K562 (cell line): ENCODE results near the gene FAM89B. TPM values are rescaled to one million over a fixed set of nuclear protein-coding genes. Genes with fewer than 3 reads are reported as not detected.

ENCODE experiments used
- ESRRB ChIP-seq: fragments of 250-450 bp; sonication (Bioruptor Pico); IDR thresholded peaks from 2 replicates; pipeline ENCODE4 v1.5.0; 2020; ENCODE audit warnings: mild to moderate bottlenecking, moderate library complexity, borderline replicate concordance
- HNRNPK ChIP-seq: fragments of 200-400 bp; formaldehyde crosslinking; IDR thresholded peaks from one replicate; pipeline ENCODE4 v1.6.1; 2018; ENCODE audit warnings: mild to moderate bottlenecking, low read depth, low read length; ENCODE audit not compliant: poor library complexity, severe bottlenecking
- NR2C2 ChIP-seq, 2 experiments: fragments of 200-800 bp in 1 of 2; sonication (Bioruptor generic) in 1 of 2; sonication (generic) in 1 of 2; formaldehyde crosslinking in 1 of 2; IDR thresholded peaks; 2 replicates each; pipeline versions ENCODE4 v1.6.1 to v1.8.0; 2016 to 2022; ENCODE audit warnings: mild to moderate bottlenecking in 1 of 2, missing compliant biosample characterization in 1 of 2, missing genetic modification characterization in 1 of 2, missing genetic modification reagents in 1 of 2
- PHTF2 ChIP-seq: fragments of 250-450 bp; sonication (Bioruptor Pico); IDR thresholded peaks from 2 replicates; pipeline ENCODE4 v1.5.0; 2021; ENCODE audit warnings: mild to moderate bottlenecking
- RFX5 ChIP-seq: IDR thresholded peaks from 2 replicates; pipeline ENCODE4 v1.6.1; 2011; ENCODE audit warnings: low read depth, mild to moderate bottlenecking, improper control_type of control experiment, low read length
- SMAD2 ChIP-seq: fragments of 150-350 bp; IDR thresholded peaks from 2 replicates; pipeline ENCODE4 v1.6.1; 2014; ENCODE audit warnings: low read depth, mild to moderate bottlenecking, low read length
- TAF9B ChIP-seq: fragments of 450-650 bp; IDR thresholded peaks from 2 replicates; pipeline ENCODE4 v1.6.1; 2018; ENCODE audit warnings: mild to moderate bottlenecking; ENCODE audit not compliant: partially characterized antibody
- TARDBP ChIP-seq: fragments of 450-650 bp; IDR thresholded peaks from 2 replicates; pipeline ENCODE4 v1.6.1; 2016
- ZNF140 ChIP-seq: fragments of 250-450 bp; sonication (Bioruptor Pico); IDR thresholded peaks from 2 replicates; pipeline ENCODE4 v1.8.0; 2021; ENCODE audit warnings: moderate library complexity, mild to moderate bottlenecking, inconsistent platforms
- ZNF384 ChIP-seq: IDR thresholded peaks from 2 replicates; pipeline ENCODE4 v1.6.1; 2012; ENCODE audit warnings: low read depth, low read length, improper control_type of control experiment
- ZNF717 ChIP-seq: fragments of 250-450 bp; sonication (Bioruptor Pico); IDR thresholded peaks from 2 replicates; pipeline ENCODE4 v1.5.0; 2021
- polyA plus RNA-seq, 8 experiments: library from polyadenylated mRNA; depleted of rRNA in 4 of 8; stranded (reverse) in 5 of 8; unstranded in 3 of 8; fragments of >200 nt; fragmentation: Nextera tagmentation in 2 of 8; fragmentation: Illumina TruSeq in 1 of 8; extraction: Ambion mirVana in 2 of 8; extraction: Trizol in 1 of 8; gene quantifications; 2 replicates each; pipeline versions ENCODE4 v1.2.1 to v1.2.3, GENCODE V29; 2011 to 2014; ENCODE audit warnings: inconsistent platforms in 1 of 8, missing spikeins in 1 of 8
- total RNA-seq, 7 experiments: library from RNA; depleted of rRNA in 6 of 7; stranded (reverse); fragments of >200 nt in 6 of 7; fragmentation: Illumina TruSeq in 2 of 7; extraction: Trizol in 2 of 7; gene quantifications; 2 replicates each; pipeline versions ENCODE4 v1.2.1 to v1.2.3, GENCODE V29; 2011 to 2021; ENCODE audit warnings: low replicate concordance in 1 of 7
- TF ChIP-seq, protein P1 (sequence below): sonication (generic); formaldehyde crosslinking; IDR thresholded peaks from 2 replicates; pipeline ENCODE4 v1.8.0; 2022; ENCODE audit warnings: missing genetic modification reagents, mild to moderate bottlenecking, moderate library complexity, borderline replicate concordance
- TF ChIP-seq, protein P2 (sequence below): fragments of 450-650 bp; IDR thresholded peaks from 2 replicates; pipeline ENCODE4 v1.7.0; 2016; ENCODE audit warnings: borderline replicate concordance
- TF ChIP-seq, protein P3 (sequence below): IDR thresholded peaks from 2 replicates; pipeline ENCODE4 v1.6.1; 2014; ENCODE audit warnings: antibody characterized with exemption
- TF ChIP-seq, protein P4 (sequence below): fragments of 450-650 bp; formaldehyde crosslinking; conservative IDR thresholded peaks from 2 replicates; pipeline ENCODE4 v1.4.0; 2022; ENCODE audit warnings: mild to moderate bottlenecking, missing genetic modification characterization
- TF ChIP-seq, protein P5 (sequence below), 2 experiments: IDR thresholded peaks; 2 replicates each; pipeline ENCODE4 v1.6.1; 2011; ENCODE audit warnings: borderline replicate concordance in 1 of 2, control low read depth in 1 of 2, low read depth in 1 of 2, low read length in 1 of 2, mild to moderate bottlenecking in 1 of 2, mixed read lengths in 1 of 2, moderate library complexity in 1 of 2; ENCODE audit not compliant: insufficient read depth in 1 of 2, insufficient read length in 1 of 2, poor library complexity in 1 of 2, severe bottlenecking in 1 of 2; ENCODE audit errors: extremely low read depth in 1 of 2
- TF ChIP-seq, protein P6 (sequence below): fragments of 250-450 bp; sonication (Bioruptor Pico); IDR thresholded peaks from 2 replicates; pipeline ENCODE4 v1.8.0; 2022; ENCODE audit warnings: inconsistent platforms, mild to moderate bottlenecking, moderate library complexity, borderline replicate concordance

Gene FAM89B
- total and polyA plus RNA-seq, 9 of the 15 experiments (the other 6 are each of a cell fraction or from before 2014, with no cell fraction given), result 0.32 to 27.6 (median 11.9) TPM

- TF ChIP-seq, protein P1, sequence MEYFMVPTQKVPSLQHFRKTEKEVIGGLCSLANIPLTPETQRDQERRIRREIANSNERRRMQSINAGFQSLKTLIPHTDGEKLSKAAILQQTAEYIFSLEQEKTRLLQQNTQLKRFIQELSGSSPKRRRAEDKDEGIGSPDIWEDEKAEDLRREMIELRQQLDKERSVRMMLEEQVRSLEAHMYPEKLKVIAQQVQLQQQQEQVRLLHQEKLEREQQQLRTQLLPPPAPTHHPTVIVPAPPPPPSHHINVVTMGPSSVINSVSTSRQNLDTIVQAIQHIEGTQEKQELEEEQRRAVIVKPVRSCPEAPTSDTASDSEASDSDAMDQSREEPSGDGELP, result no peak
- TF ChIP-seq, protein P2, sequence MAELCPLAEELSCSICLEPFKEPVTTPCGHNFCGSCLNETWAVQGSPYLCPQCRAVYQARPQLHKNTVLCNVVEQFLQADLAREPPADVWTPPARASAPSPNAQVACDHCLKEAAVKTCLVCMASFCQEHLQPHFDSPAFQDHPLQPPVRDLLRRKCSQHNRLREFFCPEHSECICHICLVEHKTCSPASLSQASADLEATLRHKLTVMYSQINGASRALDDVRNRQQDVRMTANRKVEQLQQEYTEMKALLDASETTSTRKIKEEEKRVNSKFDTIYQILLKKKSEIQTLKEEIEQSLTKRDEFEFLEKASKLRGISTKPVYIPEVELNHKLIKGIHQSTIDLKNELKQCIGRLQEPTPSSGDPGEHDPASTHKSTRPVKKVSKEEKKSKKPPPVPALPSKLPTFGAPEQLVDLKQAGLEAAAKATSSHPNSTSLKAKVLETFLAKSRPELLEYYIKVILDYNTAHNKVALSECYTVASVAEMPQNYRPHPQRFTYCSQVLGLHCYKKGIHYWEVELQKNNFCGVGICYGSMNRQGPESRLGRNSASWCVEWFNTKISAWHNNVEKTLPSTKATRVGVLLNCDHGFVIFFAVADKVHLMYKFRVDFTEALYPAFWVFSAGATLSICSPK, result no peak
- TF ChIP-seq TAF9B (no peak), TARDBP (no peak), SMAD2 (no peak), ESRRB (CRISPR knock-in tag) (no peak), RFX5 (no peak), HNRNPK (no peak), ZNF384 (no peak), PHTF2 (CRISPR knock-in tag) (no peak), NR2C2 (CRISPR knock-in tag; IDR thresholded peaks at IDR 0.05) (no peak), NR2C2 (tag; IDR thresholded peaks at IDR 0.05) (peak; percentile 9; the same call in 1 of the 2 replicates), ZNF717 (CRISPR knock-in tag) (no peak), ZNF140 (CRISPR knock-in tag) (no peak)
- TF ChIP-seq, protein P3, sequence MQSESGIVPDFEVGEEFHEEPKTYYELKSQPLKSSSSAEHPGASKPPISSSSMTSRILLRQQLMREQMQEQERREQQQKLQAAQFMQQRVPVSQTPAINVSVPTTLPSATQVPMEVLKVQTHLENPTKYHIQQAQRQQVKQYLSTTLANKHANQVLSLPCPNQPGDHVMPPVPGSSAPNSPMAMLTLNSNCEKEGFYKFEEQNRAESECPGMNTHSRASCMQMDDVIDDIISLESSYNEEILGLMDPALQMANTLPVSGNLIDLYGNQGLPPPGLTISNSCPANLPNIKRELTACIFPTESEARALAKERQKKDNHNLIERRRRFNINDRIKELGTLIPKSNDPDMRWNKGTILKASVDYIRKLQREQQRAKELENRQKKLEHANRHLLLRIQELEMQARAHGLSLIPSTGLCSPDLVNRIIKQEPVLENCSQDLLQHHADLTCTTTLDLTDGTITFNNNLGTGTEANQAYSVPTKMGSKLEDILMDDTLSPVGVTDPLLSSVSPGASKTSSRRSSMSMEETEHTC, result no peak
- TF ChIP-seq, protein P4, sequence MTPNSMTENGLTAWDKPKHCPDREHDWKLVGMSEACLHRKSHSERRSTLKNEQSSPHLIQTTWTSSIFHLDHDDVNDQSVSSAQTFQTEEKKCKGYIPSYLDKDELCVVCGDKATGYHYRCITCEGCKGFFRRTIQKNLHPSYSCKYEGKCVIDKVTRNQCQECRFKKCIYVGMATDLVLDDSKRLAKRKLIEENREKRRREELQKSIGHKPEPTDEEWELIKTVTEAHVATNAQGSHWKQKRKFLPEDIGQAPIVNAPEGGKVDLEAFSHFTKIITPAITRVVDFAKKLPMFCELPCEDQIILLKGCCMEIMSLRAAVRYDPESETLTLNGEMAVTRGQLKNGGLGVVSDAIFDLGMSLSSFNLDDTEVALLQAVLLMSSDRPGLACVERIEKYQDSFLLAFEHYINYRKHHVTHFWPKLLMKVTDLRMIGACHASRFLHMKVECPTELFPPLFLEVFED (CRISPR knock-in tag), result 0 out of 2 replicates have a peak, but pooled peaks have one; percentile 46
- TF ChIP-seq, protein P5, sequence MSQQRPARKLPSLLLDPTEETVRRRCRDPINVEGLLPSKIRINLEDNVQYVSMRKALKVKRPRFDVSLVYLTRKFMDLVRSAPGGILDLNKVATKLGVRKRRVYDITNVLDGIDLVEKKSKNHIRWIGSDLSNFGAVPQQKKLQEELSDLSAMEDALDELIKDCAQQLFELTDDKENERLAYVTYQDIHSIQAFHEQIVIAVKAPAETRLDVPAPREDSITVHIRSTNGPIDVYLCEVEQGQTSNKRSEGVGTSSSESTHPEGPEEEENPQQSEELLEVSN (IDR thresholded peaks at IDR 0.05; ENCODE audit: borderline replicate concordance in 1 of 2, extremely low read depth in 1 of 2, insufficient read depth in 1 of 2, insufficient read length in 1 of 2, low read depth in 1 of 2, low read length in 1 of 2, poor library complexity in 1 of 2, severe bottlenecking in 1 of 2), result peak in 1 of 2 experiments; percentile 8
- TF ChIP-seq, protein P6, sequence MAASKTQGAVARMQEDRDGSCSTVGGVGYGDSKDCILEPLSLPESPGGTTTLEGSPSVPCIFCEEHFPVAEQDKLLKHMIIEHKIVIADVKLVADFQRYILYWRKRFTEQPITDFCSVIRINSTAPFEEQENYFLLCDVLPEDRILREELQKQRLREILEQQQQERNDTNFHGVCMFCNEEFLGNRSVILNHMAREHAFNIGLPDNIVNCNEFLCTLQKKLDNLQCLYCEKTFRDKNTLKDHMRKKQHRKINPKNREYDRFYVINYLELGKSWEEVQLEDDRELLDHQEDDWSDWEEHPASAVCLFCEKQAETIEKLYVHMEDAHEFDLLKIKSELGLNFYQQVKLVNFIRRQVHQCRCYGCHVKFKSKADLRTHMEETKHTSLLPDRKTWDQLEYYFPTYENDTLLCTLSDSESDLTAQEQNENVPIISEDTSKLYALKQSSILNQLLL, result no peak
Observed at GRCh38 chr11:65525546-65526480, 46.5 kb upstream of the FAM89B start (continued).
